ENCODE data around the gene DRC7.

Gene DRC7

DNA sequence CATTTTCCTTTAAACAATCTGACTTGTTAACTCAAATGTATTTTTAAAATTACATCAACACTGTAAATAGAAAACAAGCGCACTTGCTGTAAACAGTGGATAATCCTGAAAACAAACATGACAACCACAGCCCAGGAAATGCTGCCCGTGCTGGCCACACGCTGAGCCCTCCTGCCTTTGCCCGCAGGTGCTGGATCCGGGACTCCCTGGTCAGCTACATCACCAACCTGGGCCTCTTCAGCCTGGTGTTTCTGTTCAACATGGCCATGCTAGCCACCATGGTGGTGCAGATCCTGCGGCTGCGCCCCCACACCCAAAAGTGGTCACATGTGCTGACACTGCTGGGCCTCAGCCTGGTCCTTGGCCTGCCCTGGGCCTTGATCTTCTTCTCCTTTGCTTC lies 33.1 kb upstream of the DRC7 start:
- no peak for TF ChIP-seq ZFX (IDR thresholded peaks at IDR 0.05)
- TF ChIP-seq, protein P1, sequence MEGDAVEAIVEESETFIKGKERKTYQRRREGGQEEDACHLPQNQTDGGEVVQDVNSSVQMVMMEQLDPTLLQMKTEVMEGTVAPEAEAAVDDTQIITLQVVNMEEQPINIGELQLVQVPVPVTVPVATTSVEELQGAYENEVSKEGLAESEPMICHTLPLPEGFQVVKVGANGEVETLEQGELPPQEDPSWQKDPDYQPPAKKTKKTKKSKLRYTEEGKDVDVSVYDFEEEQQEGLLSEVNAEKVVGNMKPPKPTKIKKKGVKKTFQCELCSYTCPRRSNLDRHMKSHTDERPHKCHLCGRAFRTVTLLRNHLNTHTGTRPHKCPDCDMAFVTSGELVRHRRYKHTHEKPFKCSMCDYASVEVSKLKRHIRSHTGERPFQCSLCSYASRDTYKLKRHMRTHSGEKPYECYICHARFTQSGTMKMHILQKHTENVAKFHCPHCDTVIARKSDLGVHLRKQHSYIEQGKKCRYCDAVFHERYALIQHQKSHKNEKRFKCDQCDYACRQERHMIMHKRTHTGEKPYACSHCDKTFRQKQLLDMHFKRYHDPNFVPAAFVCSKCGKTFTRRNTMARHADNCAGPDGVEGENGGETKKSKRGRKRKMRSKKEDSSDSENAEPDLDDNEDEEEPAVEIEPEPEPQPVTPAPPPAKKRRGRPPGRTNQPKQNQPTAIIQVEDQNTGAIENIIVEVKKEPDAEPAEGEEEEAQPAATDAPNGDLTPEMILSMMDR (conservative IDR thresholded peaks at IDR 0.05) = no peak
- H3K27ac ChIP-seq = no peak overlapping the region

DNA sequence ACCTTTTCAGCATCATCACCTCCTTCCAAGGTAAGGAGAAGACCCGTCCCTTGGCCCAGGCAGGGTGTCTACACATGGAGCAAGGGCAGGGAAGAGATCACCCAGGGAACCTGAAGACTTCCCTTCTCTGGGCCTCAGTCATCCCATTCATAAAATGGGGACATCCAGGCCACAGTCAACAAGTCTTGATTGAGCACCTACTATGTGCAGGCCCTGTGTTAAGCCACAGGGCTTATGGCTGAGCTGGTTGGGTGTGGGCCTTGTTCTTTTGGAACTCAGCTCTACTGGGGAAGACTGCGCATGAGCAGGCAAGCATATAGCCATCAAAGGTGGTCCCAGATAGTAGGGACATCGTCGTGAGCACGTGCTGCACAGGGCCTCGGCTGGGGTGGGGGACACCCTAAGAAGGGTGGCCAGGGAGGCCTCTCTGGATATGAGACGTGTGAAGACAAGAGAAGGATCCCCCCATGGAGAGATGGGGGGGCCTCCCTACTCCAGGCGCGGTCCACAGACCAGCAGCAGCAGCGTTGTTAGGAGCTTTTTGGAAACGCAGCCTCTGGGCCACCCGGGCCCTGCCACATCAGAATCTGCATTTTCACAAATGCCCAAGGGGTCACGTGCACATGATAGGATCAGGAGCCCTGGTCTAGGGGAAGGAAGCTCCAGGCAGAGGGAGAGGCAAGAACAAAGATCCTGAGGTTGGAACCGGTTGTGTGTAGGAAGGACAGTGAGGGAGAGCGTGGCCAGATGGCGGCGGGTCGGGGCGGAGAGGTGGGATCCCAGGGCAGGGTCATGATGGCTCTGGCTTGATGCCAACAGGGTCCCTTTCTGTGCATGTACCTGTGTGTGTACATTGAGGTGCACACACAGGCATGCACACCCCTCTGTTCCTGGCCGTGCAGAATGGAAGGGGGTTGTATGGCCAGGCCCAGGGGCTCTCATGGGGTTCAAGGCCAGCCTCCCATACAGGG lies 32.4 kb upstream of the DRC7 start:
- TF ChIP-seq, protein P1 (conservative IDR thresholded peaks at IDR 0.05) = no peak
- no peak for TF ChIP-seq ZFX (IDR thresholded peaks at IDR 0.05)
- H3K27ac ChIP-seq = no peak overlapping the region

DNA sequence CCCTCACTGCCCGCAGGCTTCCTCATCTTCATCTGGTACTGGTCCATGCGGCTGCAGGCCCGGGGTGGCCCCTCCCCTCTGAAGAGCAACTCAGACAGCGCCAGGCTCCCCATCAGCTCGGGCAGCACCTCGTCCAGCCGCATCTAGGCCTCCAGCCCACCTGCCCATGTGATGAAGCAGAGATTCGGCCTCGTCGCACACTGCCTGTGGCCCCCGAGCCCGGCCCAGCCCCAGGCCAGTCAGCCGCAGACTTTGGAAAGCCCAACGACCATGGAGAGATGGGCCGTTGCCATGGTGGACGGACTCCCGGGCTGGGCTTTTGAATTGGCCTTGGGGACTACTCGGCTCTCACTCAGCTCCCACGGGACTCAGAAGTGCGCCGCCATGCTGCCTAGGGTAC lies 31.2 kb upstream of the DRC7 start:
- no peak for TF ChIP-seq ZFX (IDR thresholded peaks at IDR 0.05)
- TF ChIP-seq, protein P1 (conservative IDR thresholded peaks at IDR 0.05) = no peak
- H3K27ac ChIP-seq = no peak overlapping the region

DNA sequence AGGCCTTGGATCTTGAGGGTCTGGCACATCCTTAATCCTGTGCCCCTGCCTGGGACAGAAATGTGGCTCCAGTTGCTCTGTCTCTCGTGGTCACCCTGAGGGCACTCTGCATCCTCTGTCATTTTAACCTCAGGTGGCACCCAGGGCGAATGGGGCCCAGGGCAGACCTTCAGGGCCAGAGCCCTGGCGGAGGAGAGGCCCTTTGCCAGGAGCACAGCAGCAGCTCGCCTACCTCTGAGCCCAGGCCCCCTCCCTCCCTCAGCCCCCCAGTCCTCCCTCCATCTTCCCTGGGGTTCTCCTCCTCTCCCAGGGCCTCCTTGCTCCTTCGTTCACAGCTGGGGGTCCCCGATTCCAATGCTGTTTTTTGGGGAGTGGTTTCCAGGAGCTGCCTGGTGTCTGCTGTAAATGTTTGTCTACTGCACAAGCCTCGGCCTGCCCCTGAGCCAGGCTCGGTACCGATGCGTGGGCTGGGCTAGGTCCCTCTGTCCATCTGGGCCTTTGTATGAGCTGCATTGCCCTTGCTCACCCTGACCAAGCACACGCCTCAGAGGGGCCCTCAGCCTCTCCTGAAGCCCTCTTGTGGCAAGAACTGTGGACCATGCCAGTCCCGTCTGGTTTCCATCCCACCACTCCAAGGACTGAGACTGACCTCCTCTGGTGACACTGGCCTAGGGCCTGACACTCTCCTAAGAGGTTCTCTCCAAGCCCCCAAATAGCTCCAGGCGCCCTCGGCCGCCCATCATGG lies 30.5 kb upstream of the DRC7 start:
- TF ChIP-seq ZFX (IDR thresholded peaks at IDR 0.05) = no peak
- TF ChIP-seq, protein P1 (conservative IDR thresholded peaks at IDR 0.05) = no peak
- no peak overlapping the region for H3K27ac ChIP-seq

DNA sequence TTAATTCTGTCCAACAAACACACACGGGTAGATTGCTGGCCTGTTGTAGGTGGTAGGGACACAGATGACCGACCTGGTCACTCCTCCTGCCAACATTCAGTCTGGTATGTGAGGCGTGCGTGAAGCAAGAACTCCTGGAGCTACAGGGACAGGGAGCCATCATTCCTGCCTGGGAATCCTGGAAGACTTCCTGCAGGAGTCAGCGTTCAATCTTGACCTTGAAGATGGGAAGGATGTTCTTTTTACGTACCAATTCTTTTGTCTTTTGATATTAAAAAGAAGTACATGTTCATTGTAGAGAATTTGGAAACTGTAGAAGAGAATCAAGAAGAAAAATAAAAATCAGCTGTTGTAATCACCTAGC lies 30.0 kb upstream of the DRC7 start:
- no peak overlapping the region for H3K27ac ChIP-seq
- TF ChIP-seq ZFX (IDR thresholded peaks at IDR 0.05) = no peak
- TF ChIP-seq, protein P1 (conservative IDR thresholded peaks at IDR 0.05) = no peak

DNA sequence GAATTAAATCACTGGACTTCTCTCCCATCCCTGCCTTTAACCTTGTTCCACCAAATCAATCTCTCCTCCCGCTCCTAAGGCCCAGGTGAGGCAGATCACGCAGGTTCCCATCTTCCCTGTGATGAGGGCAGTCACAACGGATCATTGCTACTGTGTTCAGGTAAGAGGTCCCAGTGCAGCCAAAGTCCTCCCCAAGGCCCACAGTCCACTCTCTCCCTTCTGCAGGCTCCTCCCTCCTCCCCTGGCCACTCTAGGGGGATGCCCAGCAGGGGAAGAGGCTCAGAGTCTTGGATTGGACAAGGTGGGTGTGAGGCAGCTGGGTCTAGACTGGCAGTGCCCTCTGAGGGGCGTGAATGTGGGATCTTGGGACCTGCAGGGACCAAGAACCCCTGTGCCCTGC lies 29.1 kb upstream of the DRC7 start:
- no peak overlapping the region for H3K27ac ChIP-seq
- TF ChIP-seq ZFX (IDR thresholded peaks at IDR 0.05) = no peak
- TF ChIP-seq, protein P1 (conservative IDR thresholded peaks at IDR 0.05) = no peak

Data from C4-2B (cell line).